Measurements from ENCODE around the gene MRPS9. TPM values are rescaled to one million over a fixed set of nuclear protein-coding genes. Genes with fewer than 3 reads are reported as not detected.

MRPS9 gene
- total and polyA plus RNA-seq, 2 donors (not counting 3 experiments of a cell fraction or from before 2014, with no cell fraction given), result 14.5 to 23.9 TPM

GRCh38 chr2:105100046-105100840 lies 62.4 kb downstream of the MRPS9 start:
- intact Hi-C loops (cut with micrococcal nuclease), result no loop called here
- dilution Hi-C loops (cut with MboI; ENCODE audit: extremely low pct_ligation_motif_present, low sequenced_read_pairs), result no loop called here
- H3K79me2 ChIP-seq (ENCODE audit: control insufficient read depth, insufficient read depth, low read length), result no peaks in the 10 kb centered on the region
- H3K36me3 ChIP-seq (ENCODE audit: control insufficient read depth in 2 of 2, extremely low read depth in 1 of 2, insufficient read depth in 2 of 2, low read length in 2 of 2), result peaks cover 2 to 5% of the 10 kb centered on the region in 2 experiments
- H3K27me3 ChIP-seq (ENCODE audit: control insufficient read depth in 2 of 2, insufficient read depth in 2 of 2, low read length in 2 of 2), result no peaks in the 10 kb centered on the region
- no peak overlapping the region for H3K9ac ChIP-seq (replicated peaks; ENCODE audit: extremely low read depth, insufficient read depth, low read length)
- ChIA-PET CTCF (interaction anchor here (1.9 kb wide), 1 partner anchor 17 kb away, joined by 3 read pairs; no protein-coding TSS in a partner anchor), POLR2A (no interaction called here)
- H3K4me1 ChIP-seq (ENCODE audit: control insufficient read depth, extremely low read depth, insufficient read depth, low read length), result no peaks in the 10 kb centered on the region
- H3K9me3 ChIP-seq (replicated peaks; ENCODE audit: control insufficient read depth, insufficient read depth, low read length), result no peaks in the 10 kb centered on the region
- no peak for DNase-seq (ENCODE audit: low read depth, low spot score)
- no peak overlapping the region for H2AFZ ChIP-seq (ENCODE audit: low read depth, low read length)
- no peak overlapping the region for H3K4me3 ChIP-seq (replicated peaks in 1 of 3; ENCODE audit: insufficient read depth in 1 of 3, low read depth in 1 of 3, low read length in 3 of 3)
- H3K4me2 ChIP-seq (ENCODE audit: insufficient read depth, low read length), result no peak overlapping the region
- TF ChIP-seq EZH2 (IDR thresholded peaks at IDR 0.05; ENCODE audit: borderline replicate concordance, low read depth, low read length, severe bottlenecking), result no peak
- TF ChIP-seq MAX (IDR thresholded peaks at IDR 0.05; ENCODE audit: insufficient read depth, insufficient read length), result no peak
- TF ChIP-seq POLR2AphosphoS5 (IDR thresholded peaks at IDR 0.05; ENCODE audit: insufficient read depth, low read depth, low read length), result no peak
- no peak for TF ChIP-seq JUN (IDR thresholded peaks at IDR 0.05; ENCODE audit: borderline replicate concordance, insufficient read depth, insufficient read length, low read depth)
- no peak for TF ChIP-seq FOS (IDR thresholded peaks at IDR 0.05; ENCODE audit: borderline replicate concordance, insufficient read depth, low read length)
- no peak for TF ChIP-seq MYC (IDR thresholded peaks at IDR 0.05; ENCODE audit: low read depth, low read length)
- TF ChIP-seq CTCF (IDR thresholded peaks at IDR 0.05; ENCODE audit: extremely low read depth in 1 of 2, insufficient read depth in 1 of 2, low read depth in 1 of 2, low read length in 2 of 2), result no peak
- no peak for TF ChIP-seq POLR2A (IDR thresholded peaks at IDR 0.05; ENCODE audit: low read depth, low read length)
- TF ChIP-seq GATA2 (IDR thresholded peaks at IDR 0.05; ENCODE audit: insufficient read depth, insufficient read length, low read depth, low read length), result no peak
- no peak for FAIRE-seq
- no TSS peak for BruUV-seq (replicated peaks)
- H3K9me1 ChIP-seq (replicated peaks; ENCODE audit: control insufficient read depth, extremely low read depth, insufficient read depth, low read length), result no peaks in the 10 kb centered on the region
- H4K20me1 ChIP-seq (replicated peaks; ENCODE audit: control insufficient read depth, extremely low read depth, insufficient read depth, low read length), result no peaks in the 10 kb centered on the region
- no peak overlapping the region for H3K27ac ChIP-seq (ENCODE audit: insufficient read depth, low read depth, low read length)

All from endothelial cell of umbilical vein (primary cell).